Measurements from ENCODE around the gene H6PD.

The H6PD gene, protein sequence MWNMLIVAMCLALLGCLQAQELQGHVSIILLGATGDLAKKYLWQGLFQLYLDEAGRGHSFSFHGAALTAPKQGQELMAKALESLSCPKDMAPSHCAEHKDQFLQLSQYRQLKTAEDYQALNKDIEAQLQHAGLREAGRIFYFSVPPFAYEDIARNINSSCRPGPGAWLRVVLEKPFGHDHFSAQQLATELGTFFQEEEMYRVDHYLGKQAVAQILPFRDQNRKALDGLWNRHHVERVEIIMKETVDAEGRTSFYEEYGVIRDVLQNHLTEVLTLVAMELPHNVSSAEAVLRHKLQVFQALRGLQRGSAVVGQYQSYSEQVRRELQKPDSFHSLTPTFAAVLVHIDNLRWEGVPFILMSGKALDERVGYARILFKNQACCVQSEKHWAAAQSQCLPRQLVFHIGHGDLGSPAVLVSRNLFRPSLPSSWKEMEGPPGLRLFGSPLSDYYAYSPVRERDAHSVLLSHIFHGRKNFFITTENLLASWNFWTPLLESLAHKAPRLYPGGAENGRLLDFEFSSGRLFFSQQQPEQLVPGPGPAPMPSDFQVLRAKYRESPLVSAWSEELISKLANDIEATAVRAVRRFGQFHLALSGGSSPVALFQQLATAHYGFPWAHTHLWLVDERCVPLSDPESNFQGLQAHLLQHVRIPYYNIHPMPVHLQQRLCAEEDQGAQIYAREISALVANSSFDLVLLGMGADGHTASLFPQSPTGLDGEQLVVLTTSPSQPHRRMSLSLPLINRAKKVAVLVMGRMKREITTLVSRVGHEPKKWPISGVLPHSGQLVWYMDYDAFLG

DNA sequence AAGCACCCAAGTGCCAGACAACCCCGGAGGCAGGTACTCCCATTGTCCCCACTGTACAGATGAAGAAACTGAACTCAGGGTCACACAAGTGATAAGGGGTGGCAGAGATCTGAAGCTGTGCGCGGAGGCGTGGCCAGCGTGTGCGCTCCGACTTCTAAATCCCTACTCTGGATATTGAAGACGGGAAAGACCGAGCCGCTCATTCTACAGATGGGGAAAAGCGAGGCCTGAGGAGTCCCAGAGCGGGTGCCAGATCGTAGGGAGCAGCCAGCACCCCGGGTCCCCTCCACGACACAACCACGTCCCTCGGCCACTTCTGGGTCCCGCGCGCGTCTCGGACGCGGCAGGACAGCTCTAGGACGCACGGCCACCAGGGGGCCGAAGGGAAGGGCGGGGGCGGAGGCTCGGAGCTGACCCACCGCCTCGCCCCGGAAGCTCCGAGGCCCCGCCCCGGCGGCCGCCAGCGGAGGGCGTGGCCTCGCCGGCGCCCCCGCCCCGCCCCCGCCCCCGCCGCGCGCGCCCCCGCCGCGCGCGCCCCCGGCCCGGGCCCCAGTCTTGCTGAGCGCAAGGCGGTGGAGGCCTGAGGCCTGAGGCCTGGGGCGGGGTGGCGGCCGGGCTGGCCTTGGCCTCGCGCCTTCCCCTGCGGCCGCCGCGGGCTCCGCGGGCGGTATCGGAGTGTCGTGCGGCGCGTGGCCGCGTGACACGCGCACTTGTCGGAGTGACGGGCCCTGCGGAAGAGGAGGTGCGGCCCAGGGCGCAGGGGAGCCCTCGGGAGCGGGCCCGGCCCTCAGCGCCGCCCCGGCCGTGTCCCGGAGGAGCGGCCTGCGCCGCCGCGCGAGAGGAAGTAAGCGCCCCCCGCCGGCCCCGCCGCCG, at the start of gene H6PD:
TSS of gene H6PD (plus strand) at position 552 of the 873 bp plus-strand sequence. CDS start 10,161 bp downstream, outside the sequence.
- Histone ChIP-seq H3K9me3 (ENCODE audit: control insufficient read depth, insufficient read depth, low read depth, low read length) (peaks cover 2% of the 10 kb centered on the region; the same call in 1 of the 2 replicates), H3K9ac (ENCODE audit: low read length) (peak within 1 kb of the TSS; percentile 93), H3K27me3 (ENCODE audit: control insufficient read depth, insufficient read depth, low read length) (no peaks in the 10 kb centered on the region), H3K4me1 (ENCODE audit: control insufficient read depth, insufficient read depth, low read length) (peaks cover 10% of the 10 kb centered on the region), H3K4me3 (ENCODE audit: low read depth, low read length) (peak within 1 kb of the TSS; percentile 85), H3K36me3 (ENCODE audit: control insufficient read depth, insufficient read depth, low read length) (no peaks in the 10 kb centered on the region), H3K27ac (ENCODE audit: low read depth, low read length) (peak within 1 kb of the TSS; percentile 65; the same call in 1 of the 2 replicates)

DNA sequence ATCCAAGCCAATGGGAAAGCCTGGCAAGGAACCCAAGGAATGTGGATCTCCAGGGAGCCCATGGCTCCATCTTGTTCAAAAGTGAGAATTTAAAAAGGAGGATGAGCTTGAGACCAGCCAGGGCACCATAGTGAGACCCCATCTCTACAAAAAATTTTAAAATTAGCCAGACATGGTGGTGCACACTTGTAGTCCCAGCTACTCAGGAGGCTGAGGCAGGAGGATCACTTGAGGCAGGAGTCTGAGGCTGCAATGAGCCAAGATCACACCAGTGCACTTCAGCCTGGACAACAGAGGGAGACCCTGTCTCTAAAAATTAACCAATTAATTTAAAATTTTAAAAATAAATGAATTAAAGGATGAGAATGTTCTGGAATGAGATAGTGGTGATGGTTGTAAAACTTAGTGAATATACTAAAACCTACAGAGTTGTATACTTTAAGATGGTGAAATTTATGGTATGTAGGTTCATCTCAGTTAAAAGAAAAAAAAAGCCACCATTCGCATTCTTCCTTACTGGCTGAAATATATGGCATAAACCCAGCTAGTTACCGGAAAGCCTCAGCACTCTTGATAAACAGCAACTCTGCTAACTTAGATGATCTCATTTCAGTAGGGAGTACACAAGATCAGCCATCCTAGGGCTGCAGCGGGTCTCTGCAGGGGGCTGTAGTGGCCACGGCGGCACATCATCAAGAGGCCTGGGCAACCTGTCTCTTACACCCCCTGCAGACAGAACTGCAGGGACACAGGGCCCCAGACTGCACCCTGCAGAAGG, 48.3 kb upstream of the H6PD start:
- no peaks in the 10 kb centered on the region for H3K9me3 ChIP-seq (ENCODE audit: control insufficient read depth, insufficient read depth, low read depth, low read length)
- H3K36me3 ChIP-seq (ENCODE audit: control insufficient read depth, insufficient read depth, low read length), result peaks cover 5% of the 10 kb centered on the region
- H3K27me3 ChIP-seq (ENCODE audit: control insufficient read depth, insufficient read depth, low read length), result peaks cover 23% of the 10 kb centered on the region
- no peak overlapping the region for H3K9ac ChIP-seq (ENCODE audit: low read length)
- H3K4me3 ChIP-seq (ENCODE audit: low read depth, low read length), result no peak overlapping the region
- no peak overlapping the region for H3K27ac ChIP-seq (ENCODE audit: low read depth, low read length)
- H3K4me1 ChIP-seq (ENCODE audit: control insufficient read depth, insufficient read depth, low read length), result peaks cover 11% of the 10 kb centered on the region

DNA sequence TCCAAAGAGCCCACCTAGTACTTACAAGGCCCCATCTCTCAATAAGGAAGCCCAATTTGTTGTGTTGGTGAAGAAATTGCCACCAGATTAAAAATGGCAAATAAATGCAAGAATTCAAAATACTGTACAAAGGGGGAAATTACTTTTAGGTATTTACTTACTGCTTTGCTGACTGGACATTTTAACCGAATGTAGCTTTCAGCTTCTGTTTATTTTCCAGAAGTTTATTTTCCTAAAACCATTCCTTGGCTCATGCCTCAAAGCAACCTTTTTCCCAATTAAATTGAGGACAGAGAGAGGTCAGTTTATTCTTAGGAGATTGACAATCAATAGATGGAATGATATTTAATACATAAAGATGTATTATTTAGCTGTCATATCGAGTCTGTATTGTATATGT, 47.6 kb upstream of the H6PD start:
- peaks cover 5% of the 10 kb centered on the region for H3K36me3 ChIP-seq (ENCODE audit: control insufficient read depth, insufficient read depth, low read length)
- no peaks in the 10 kb centered on the region for H3K9me3 ChIP-seq (ENCODE audit: control insufficient read depth, insufficient read depth, low read depth, low read length)

DNA sequence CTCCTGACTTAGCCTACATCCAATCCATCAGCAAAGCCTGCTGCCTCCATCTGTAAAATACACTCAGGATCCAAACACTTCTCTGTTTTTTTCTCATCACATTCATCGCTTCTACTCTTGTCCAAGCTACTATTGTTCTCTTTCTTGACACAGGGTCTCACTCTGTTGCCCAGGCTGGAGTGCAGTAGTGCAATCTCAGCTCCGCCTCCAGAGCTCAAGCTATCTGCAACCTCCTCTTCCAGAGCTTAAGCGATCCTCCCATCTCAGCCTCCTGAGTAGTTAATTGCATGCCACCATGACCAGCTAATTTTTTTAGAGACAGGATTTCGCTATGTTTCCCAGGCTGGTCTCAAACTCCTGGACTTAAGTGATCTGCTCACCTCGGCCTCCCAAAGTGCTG, 44.3 kb upstream of the H6PD start:
- no peaks in the 10 kb centered on the region for H3K36me3 ChIP-seq (ENCODE audit: control insufficient read depth, insufficient read depth, low read length)

More for the DNA sequence above, 47.6 kb upstream of the H6PD start:
- peaks cover 18% of the 10 kb centered on the region for H3K27me3 ChIP-seq (ENCODE audit: control insufficient read depth, insufficient read depth, low read length)
- H3K27ac ChIP-seq (ENCODE audit: low read depth, low read length), result no peak overlapping the region
- H3K9ac ChIP-seq (ENCODE audit: low read length), result no peak overlapping the region
- H3K4me1 ChIP-seq (ENCODE audit: control insufficient read depth, insufficient read depth, low read length), result peaks cover 11% of the 10 kb centered on the region
- H3K4me3 ChIP-seq (ENCODE audit: low read depth, low read length), result no peak overlapping the region

DNA sequence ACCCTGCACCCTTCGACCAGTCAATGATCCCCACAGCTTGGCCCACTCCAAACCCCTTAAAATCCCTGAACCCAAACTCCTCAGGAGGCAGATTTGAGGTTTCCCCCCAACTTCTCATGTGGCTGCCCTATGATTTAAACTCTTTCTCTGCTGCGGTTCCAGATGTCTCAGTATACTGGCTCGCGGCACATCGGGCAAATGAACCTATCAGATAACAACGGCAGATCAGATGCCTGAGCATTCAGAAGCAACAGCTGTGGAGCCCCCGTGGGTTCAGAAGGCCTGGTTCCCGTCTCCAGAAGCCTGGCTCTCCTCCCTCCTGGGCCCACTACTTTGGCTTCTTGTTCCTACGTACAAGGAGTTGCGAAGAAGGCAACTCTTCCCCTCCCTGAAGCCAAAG, 43.3 kb upstream of the H6PD start:
- H3K4me1 ChIP-seq (ENCODE audit: control insufficient read depth, insufficient read depth, low read length), result peaks cover 12% of the 10 kb centered on the region; the same call in 1 of the 2 replicates
- H3K27ac ChIP-seq (ENCODE audit: low read depth, low read length), result no peak overlapping the region
- H3K9ac ChIP-seq (ENCODE audit: low read length), result no peak overlapping the region
- H3K36me3 ChIP-seq (ENCODE audit: control insufficient read depth, insufficient read depth, low read length), result no peaks in the 10 kb centered on the region
- H3K9me3 ChIP-seq (ENCODE audit: control insufficient read depth, insufficient read depth, low read depth, low read length), result no peaks in the 10 kb centered on the region
- no peaks in the 10 kb centered on the region for H3K27me3 ChIP-seq (ENCODE audit: control insufficient read depth, insufficient read depth, low read length)
- no peak overlapping the region for H3K4me3 ChIP-seq (ENCODE audit: low read depth, low read length)

More for the DNA sequence above, 44.3 kb upstream of the H6PD start:
- Histone ChIP-seq H3K9me3 (ENCODE audit: control insufficient read depth, insufficient read depth, low read depth, low read length) (no peaks in the 10 kb centered on the region), H3K4me3 (ENCODE audit: low read depth, low read length) (no peak overlapping the region), H3K9ac (ENCODE audit: low read length) (no peak overlapping the region), H3K27ac (ENCODE audit: low read depth, low read length) (no peak overlapping the region), H3K27me3 (ENCODE audit: control insufficient read depth, insufficient read depth, low read length) (no peaks in the 10 kb centered on the region), H3K4me1 (ENCODE audit: control insufficient read depth, insufficient read depth, low read length) (peaks cover 5% of the 10 kb centered on the region; the same call in 1 of the 2 replicates)

DNA sequence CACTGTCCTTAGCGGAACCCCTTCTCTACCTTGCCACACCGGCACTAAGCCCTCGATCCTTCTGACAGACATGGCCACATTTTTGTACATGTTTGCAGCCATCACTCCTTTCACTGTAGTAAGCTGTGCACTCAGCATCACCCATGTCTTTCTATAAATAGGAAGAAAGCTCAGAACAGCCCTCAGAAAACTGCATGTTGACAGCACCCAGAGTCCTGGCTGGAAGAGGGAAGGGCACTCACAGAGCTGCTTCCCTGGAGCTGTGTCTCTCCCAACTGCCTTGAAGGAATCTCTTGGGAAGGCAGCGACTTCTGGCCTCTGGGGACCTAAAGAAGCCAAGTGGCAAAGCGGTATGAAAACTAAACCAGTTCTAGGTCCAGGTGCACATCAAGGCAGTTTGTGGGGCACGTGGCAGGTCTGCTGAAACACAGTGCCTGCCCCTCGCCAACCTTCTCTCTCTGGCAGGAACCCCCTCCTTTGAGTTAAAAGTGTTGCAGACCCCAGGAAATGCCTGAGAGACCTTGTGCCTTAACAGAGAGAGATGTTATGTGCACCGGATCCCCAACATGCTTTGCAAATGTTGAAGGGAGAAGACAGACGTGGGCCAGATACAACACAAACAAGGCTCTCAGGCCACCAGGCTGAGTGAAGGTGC, 41.9 kb upstream of the H6PD start:
- Histone ChIP-seq H3K4me3 (ENCODE audit: low read depth, low read length) (no peak overlapping the region), H3K27me3 (ENCODE audit: control insufficient read depth, insufficient read depth, low read length) (peaks cover 13% of the 10 kb centered on the region), H3K36me3 (ENCODE audit: control insufficient read depth, insufficient read depth, low read length) (no peaks in the 10 kb centered on the region), H3K9me3 (ENCODE audit: control insufficient read depth, insufficient read depth, low read depth, low read length) (no peaks in the 10 kb centered on the region), H3K4me1 (ENCODE audit: control insufficient read depth, insufficient read depth, low read length) (peaks cover 14% of the 10 kb centered on the region; the same call in 1 of the 2 replicates), H3K27ac (ENCODE audit: low read depth, low read length) (no peak overlapping the region), H3K9ac (ENCODE audit: low read length) (no peak overlapping the region)

DNA sequence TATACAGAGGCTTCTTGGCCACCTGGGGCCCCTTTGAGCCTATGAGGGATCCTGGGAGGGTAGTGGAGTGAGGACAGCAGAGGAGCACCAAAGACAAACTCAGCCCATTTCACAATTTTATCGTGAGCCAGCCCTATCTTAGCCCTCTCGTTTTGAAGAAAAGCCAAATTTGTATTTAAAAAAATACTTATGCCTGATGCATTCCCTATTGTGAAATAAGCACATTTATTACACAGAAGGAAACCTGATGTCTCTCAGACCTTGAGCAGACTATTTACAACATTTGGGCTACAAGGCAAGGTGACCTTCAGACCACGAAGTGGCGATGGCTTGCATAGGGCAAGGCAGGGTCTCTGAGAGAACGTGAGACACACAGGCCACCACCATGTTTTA, 41.3 kb upstream of the H6PD start:
- H3K27ac ChIP-seq (ENCODE audit: low read depth, low read length), result no peak overlapping the region
- H3K9me3 ChIP-seq (ENCODE audit: control insufficient read depth, insufficient read depth, low read depth, low read length), result no peaks in the 10 kb centered on the region
- H3K36me3 ChIP-seq (ENCODE audit: control insufficient read depth, insufficient read depth, low read length), result no peaks in the 10 kb centered on the region
- no peak overlapping the region for H3K4me3 ChIP-seq (ENCODE audit: low read depth, low read length)
- peaks cover 18% of the 10 kb centered on the region for H3K27me3 ChIP-seq (ENCODE audit: control insufficient read depth, insufficient read depth, low read length)
- H3K9ac ChIP-seq (ENCODE audit: low read length), result no peak overlapping the region
- peaks cover 16% of the 10 kb centered on the region; the same call in 1 of the 2 replicates for H3K4me1 ChIP-seq (ENCODE audit: control insufficient read depth, insufficient read depth, low read length)

DNA sequence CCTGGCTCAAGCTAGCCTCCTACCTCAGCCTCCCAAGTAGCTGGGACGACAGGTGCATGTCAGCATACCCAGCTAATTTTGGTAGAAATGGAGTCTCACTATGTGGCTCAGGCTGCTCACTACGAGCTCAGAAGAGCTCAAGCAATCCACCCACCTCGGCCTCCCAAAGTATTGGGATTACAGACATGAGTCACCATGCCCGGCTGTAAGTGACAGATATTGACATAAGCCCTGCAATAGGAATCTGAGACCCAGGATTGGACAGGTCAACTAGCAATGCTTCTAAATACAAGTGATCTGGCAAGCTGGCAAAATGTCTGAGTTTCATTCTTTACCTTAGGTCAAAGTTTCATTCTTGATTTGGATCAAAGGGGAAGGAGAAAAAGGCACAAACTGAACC, 40.5 kb upstream of the H6PD start:
- H3K4me3 ChIP-seq (ENCODE audit: low read depth, low read length), result no peak overlapping the region
- no peaks in the 10 kb centered on the region for H3K9me3 ChIP-seq (ENCODE audit: control insufficient read depth, insufficient read depth, low read depth, low read length)
- peaks cover 21% of the 10 kb centered on the region; the same call in 1 of the 2 replicates for H3K4me1 ChIP-seq (ENCODE audit: control insufficient read depth, insufficient read depth, low read length)
- no peaks in the 10 kb centered on the region for H3K36me3 ChIP-seq (ENCODE audit: control insufficient read depth, insufficient read depth, low read length)
- no peak overlapping the region for H3K9ac ChIP-seq (ENCODE audit: low read length)
- peaks cover 25% of the 10 kb centered on the region for H3K27me3 ChIP-seq (ENCODE audit: control insufficient read depth, insufficient read depth, low read length)
- H3K27ac ChIP-seq (ENCODE audit: low read depth, low read length), result no peak overlapping the region

DNA sequence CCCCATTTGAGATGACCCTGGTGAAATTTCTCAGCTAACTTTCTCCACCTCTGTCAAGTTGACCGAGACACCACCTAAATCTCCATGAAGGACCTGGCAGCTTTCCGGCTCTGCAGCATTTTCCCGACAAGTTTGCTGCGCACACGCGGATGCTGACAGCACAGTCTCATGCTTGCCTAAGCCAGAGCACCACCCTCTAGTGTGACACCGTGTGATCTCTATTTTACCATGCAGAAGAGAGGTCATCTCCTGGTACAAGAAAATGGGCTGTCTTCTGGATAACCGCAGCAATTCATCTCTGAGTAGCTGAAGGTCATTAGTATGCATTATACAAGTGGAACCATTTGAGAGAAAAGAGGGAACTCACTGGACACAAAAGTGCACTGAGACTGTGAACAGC, 38.9 kb upstream of the H6PD start:
- Histone ChIP-seq H3K4me3 (ENCODE audit: low read depth, low read length) (no peak overlapping the region), H3K27ac (ENCODE audit: low read depth, low read length) (no peak overlapping the region), H3K9me3 (ENCODE audit: control insufficient read depth, insufficient read depth, low read depth, low read length) (no peaks in the 10 kb centered on the region), H3K4me1 (ENCODE audit: control insufficient read depth, insufficient read depth, low read length) (peaks cover 17% of the 10 kb centered on the region; the same call in 1 of the 2 replicates), H3K27me3 (ENCODE audit: control insufficient read depth, insufficient read depth, low read length) (peaks cover 41% of the 10 kb centered on the region), H3K9ac (ENCODE audit: low read length) (no peak overlapping the region), H3K36me3 (ENCODE audit: control insufficient read depth, insufficient read depth, low read length) (no peaks in the 10 kb centered on the region)

All from HUES6 (cell line).